Naive thymus-derived CD4-positive, alpha-beta T cell (primary cell): Measurements from ENCODE around the gene DIO1. TPM values are rescaled to one million over a fixed set of nuclear protein-coding genes. Genes with fewer than 3 reads are reported as not detected.

Source experiments
- ATAC-seq: fragments of 150-1000 bp; cut with Tn5 transposase; 2 replicates; pipeline ENCODE4 v1.10.0; 2021; ENCODE audit warnings: mild to moderate bottlenecking, moderate library complexity
- CTCF ChIA-PET: fragments of 350-600 bp; sonication (Branson Sonifier 250); formaldehyde crosslinking; loops from one replicate; lab custom pipeline; 2021; ENCODE audit warnings: antibody characterized with exemption; lab: Charles Lee
- POLR2A ChIA-PET: fragments of 350-600 bp; sonication (Branson Sonifier 250); formaldehyde crosslinking; loops from one replicate; lab custom pipeline; 2021; ENCODE audit warnings: antibody characterized with exemption, inconsistent platforms; lab: Charles Lee
- DNase-seq, 9 donors: peaks; one replicate each; pipeline versions ENCODE4 v3.0.0 to v3.0.0-alpha.2; 2020 to 2022; ENCODE audit warnings: mixed read lengths in 1 of 9
- H3K27ac ChIP-seq: one replicate; pipeline ENCODE4 v1.7.0; 2013; ENCODE audit warnings: mild to moderate bottlenecking, low read depth, low read length, moderate library complexity
- H3K27me3 ChIP-seq, 2 donors: one replicate each; pipeline ENCODE4 v1.7.0; 2013; ENCODE audit warnings: low read length in 2 of 2, mild to moderate bottlenecking in 2 of 2, moderate library complexity in 2 of 2; ENCODE audit not compliant: control insufficient read depth in 2 of 2, insufficient read depth in 2 of 2
- H3K36me3 ChIP-seq, 3 experiments: 1 replicate in 2 of 3; 2 replicates in 1 of 3; pipeline ENCODE4 v1.7.0; 2013; ENCODE audit warnings: low read length in 3 of 3, mild to moderate bottlenecking in 3 of 3, moderate library complexity in 1 of 3; ENCODE audit not compliant: insufficient read depth in 3 of 3, control insufficient read depth in 2 of 3
- H3K4me1 ChIP-seq, 2 donors: one replicate each; pipeline ENCODE4 v1.7.0; 2013; ENCODE audit warnings: low read length in 2 of 2, mild to moderate bottlenecking in 2 of 2, moderate library complexity in 1 of 2; ENCODE audit not compliant: control insufficient read depth in 2 of 2, insufficient read depth in 2 of 2
- H3K4me3 ChIP-seq: 2 replicates; pipeline ENCODE4 v1.7.0; 2013; ENCODE audit warnings: mild to moderate bottlenecking, low read length
- H3K9me3 ChIP-seq, 3 experiments: 1 replicate in 2 of 3; 2 replicates in 1 of 3; pipeline ENCODE4 v1.7.0; 2013; ENCODE audit warnings: low read length in 3 of 3; ENCODE audit not compliant: control insufficient read depth in 2 of 3
- H3K27ac Mint-ChIP-seq, 9 donors: one replicate each; pipeline ENCODE4 v1.8.0; 2020 to 2022; ENCODE audit warnings: mixed read lengths in 9 of 9, mild to moderate bottlenecking in 8 of 9, moderate library complexity in 5 of 9, inconsistent platforms in 2 of 9
- H3K27me3 Mint-ChIP-seq, 5 donors: one replicate each; pipeline ENCODE4 v1.8.0; 2021 to 2022; ENCODE audit warnings: mixed read lengths in 5 of 5, mild to moderate bottlenecking in 1 of 5
- H3K36me3 Mint-ChIP-seq, 5 donors: one replicate each; pipeline ENCODE4 v1.8.0; 2020 to 2022; ENCODE audit warnings: mixed read lengths in 5 of 5, mild to moderate bottlenecking in 3 of 5, inconsistent platforms in 1 of 5
- H3K4me1 Mint-ChIP-seq, 7 donors: one replicate each; pipeline ENCODE4 v1.8.0; 2020 to 2022; ENCODE audit warnings: mixed read lengths in 7 of 7, mild to moderate bottlenecking in 3 of 7, inconsistent platforms in 1 of 7
- H3K4me3 Mint-ChIP-seq, 10 donors: one replicate each; pipeline ENCODE4 v1.8.0; 2020 to 2022; ENCODE audit warnings: mild to moderate bottlenecking in 10 of 10, mixed read lengths in 10 of 10, moderate library complexity in 6 of 10, inconsistent platforms in 2 of 10
- H3K9me3 Mint-ChIP-seq, 11 donors: one replicate each; pipeline ENCODE4 v1.8.0; 2020 to 2022; ENCODE audit warnings: mixed read lengths in 11 of 11, mild to moderate bottlenecking in 4 of 11, inconsistent platforms in 1 of 11, moderate library complexity in 1 of 11
- intact Hi-C, 2 donors: fragments of 100-400 bp; cut with micrococcal nuclease; formaldehyde crosslinking; loops; one replicate each; pipeline ENCODE4 v1.15.1; 2023
- polyA plus RNA-seq, 2 donors: library from polyadenylated mRNA; unstranded; fragments of 300-500 nt; fragmentation: Illumina TruSeq; gene quantifications; one replicate each; pipeline ENCODE4 v1.2.3, GENCODE V29; 2021
- total RNA-seq, 6 experiments: library from RNA in 5 of 6; stranded (reverse) in 5 of 6; gene quantifications; 1 replicate in 5 of 6; 2 replicates in 1 of 6; pipeline ENCODE4 v1.2.3 and lab custom pipeline; 2021 to 2026

The DIO1 gene
- total and polyA plus RNA-seq, 7 experiments from 2014 or later, result not detected

DNA sequence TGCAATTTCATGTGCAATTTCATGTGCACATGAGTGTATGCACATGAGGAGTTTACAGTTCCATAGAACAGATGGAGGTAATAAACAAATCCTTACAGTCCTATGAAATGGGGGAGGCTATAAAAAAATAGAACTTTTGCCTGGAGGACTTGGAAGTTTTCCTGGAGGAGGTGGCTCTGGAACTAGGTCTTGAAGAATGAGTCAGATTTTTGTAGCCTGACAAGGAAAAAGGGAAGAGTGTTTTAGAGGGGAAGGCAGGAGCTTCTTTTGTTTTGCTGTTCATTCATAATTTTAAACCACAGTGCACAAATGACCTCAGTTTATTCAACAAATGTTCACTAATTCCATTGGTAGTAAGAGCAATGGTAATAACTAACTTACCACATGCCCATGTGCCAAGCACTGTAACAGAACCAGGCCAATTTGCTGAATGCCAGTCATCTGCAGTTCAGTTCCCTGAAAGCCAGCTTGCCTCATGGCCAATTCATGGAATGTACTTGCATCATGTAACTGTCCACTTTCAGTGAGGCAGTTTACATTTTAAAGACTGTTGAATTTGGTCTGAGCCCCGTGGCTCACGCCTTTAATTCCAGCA is 2.7 kb downstream of the DIO1 start:
- H3K27ac Mint-ChIP-seq, result no peak overlapping the region
- intact Hi-C loops, result no loop called here
- Histone ChIP-seq H3K4me3 (no peak overlapping the region), H3K27ac (no peak overlapping the region), H3K9me3 (no peaks in the 10 kb centered on the region), H3K36me3 (no peaks in the 10 kb centered on the region), H3K4me1 (no peaks in the 10 kb centered on the region), H3K27me3 (no peaks in the 10 kb centered on the region)
- H3K27me3 Mint-ChIP-seq, result peaks cover 2 to 14% (median 7%) of the 10 kb centered on the region in 5 donors
- ChIA-PET CTCF (no interaction called here), POLR2A (no interaction called here)
- ATAC-seq (no peak), DNase-seq (no peak)
- peaks cover 0 to 3% (median 0%) of the 10 kb centered on the region in 5 donors for H3K36me3 Mint-ChIP-seq
- H3K4me3 Mint-ChIP-seq, result no peak overlapping the region
- no peaks in the 10 kb centered on the region for H3K9me3 Mint-ChIP-seq
- H3K4me1 Mint-ChIP-seq, result peaks cover 0 to 11% (median 0%) of the 10 kb centered on the region in 7 donors

DNA sequence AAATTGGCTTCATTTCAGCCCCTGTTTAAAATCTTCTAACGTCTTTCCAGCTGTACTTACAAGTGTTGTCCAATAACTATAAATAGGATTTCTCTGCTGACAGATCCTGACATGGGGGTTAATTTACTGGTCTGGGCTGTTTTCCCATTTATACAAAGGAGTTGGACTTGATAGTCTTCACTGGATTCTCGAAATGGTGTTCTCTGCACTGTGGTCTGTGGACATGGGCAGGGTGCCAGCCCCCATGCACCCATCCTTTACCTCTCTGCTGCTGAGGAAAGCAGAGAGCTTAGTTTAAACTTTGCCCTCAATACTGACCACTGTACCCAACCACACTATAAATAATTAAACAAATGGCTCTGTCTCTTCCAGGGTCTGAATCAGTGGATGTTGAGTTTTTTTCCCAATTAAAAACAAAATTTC is 5.2 kb downstream of the DIO1 start:
- H3K27me3 Mint-ChIP-seq, result peaks cover 2 to 14% (median 7%) of the 10 kb centered on the region in 5 donors
- H3K9me3 Mint-ChIP-seq, result no peaks in the 10 kb centered on the region
- peaks cover 0 to 11% (median 0%) of the 10 kb centered on the region in 7 donors for H3K4me1 Mint-ChIP-seq
- DNase-seq (no peak), ATAC-seq (no peak)
- H3K27ac Mint-ChIP-seq, result no peak overlapping the region
- POLR2A ChIA-PET, result no interaction called here
- H3K36me3 Mint-ChIP-seq, result peaks cover 0 to 3% (median 0%) of the 10 kb centered on the region in 5 donors
- Histone ChIP-seq H3K36me3 (no peaks in the 10 kb centered on the region), H3K4me1 (no peaks in the 10 kb centered on the region), H3K27me3 (no peaks in the 10 kb centered on the region), H3K27ac (no peak overlapping the region), H3K4me3 (no peak overlapping the region), H3K9me3 (no peaks in the 10 kb centered on the region)
- intact Hi-C loops, result no loop called here
- H3K4me3 Mint-ChIP-seq, result no peak overlapping the region
- CTCF ChIA-PET, result interaction anchor here (0.5 kb wide), 1 partner anchor 282 kb away, joined by 3 read pairs; no protein-coding TSS in a partner anchor

DNA sequence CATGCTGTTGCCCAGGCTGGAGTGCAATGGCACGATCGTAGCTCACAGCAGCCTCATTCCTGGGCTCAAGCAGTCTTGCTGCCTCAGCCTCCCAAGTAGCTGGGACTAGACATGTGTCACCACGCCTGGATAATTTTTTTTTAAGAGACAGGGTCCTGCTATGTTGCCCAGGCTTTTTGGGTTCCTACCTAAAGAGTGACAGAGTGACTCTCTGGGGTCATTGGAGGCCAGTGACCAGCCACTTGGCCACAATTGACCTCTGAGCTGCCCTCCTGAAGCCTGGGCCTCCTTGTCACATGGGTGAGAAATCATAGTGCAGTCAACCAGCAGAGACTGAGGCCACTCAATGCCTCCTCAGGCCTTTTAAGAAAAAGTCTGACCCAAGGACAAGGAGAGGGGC is 5.7 kb downstream of the DIO1 start:
- no peak for ATAC-seq
- Histone ChIP-seq H3K27me3 (no peaks in the 10 kb centered on the region), H3K9me3 (no peaks in the 10 kb centered on the region), H3K36me3 (no peaks in the 10 kb centered on the region), H3K4me3 (no peak overlapping the region), H3K27ac (no peak overlapping the region), H3K4me1 (no peaks in the 10 kb centered on the region)
- ChIA-PET CTCF (no interaction called here), POLR2A (no interaction called here)
- Mint-ChIP-seq H3K27ac (no peak overlapping the region), H3K9me3 (no peaks in the 10 kb centered on the region), H3K4me3 (no peak overlapping the region), H3K27me3 (peaks cover 2 to 14% (median 7%) of the 10 kb centered on the region in 5 donors), H3K36me3 (peaks cover 0 to 3% (median 0%) of the 10 kb centered on the region in 5 donors), H3K4me1 (peaks cover 0 to 11% (median 0%) of the 10 kb centered on the region in 7 donors)
- intact Hi-C loops, result no loop called here
- DNase-seq, result no peak

DNA sequence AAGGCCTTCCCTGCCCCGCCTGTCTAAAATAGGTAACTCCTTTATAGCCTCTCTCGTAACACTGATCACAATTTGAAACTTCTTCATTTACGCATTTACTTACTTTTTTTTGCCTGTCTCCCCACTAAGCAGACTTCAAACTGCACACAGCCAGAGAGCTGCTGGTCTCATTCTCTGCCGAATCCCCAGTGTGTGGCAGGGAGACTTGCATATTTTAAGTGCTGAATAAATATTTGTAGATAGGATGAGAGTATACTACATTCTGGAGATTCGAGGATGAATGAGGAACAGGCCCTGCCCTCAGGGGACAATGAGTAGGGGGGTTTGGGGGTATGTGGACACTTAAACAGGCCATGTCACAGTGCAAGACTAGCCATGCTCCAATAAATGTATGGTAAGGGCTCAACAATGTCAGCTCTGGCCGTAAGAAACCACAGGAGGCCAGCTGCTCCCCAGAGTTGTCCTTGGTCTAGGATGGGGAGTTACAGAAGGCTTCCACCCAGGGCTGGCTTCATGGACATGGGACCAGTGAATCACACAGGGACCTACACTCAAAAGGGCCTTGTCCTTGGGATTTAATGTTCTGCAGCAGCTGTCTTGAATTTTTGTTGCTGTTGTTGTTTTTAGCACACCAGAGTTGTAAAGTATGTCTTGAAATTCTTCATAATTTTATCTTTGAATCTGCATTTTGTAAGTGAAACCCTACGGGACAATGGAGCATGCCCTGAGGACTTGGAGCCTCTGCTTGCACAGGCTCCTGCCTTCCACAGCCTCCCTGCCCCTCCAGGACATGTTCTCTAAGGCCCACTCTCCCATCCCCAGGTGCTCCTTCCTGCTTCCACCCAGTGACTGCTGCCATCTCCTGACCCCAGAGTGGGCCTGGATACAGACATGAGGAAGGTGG is 8.5 kb downstream of the DIO1 start:
- ATAC-seq (no peak), DNase-seq (no peak)
- intact Hi-C loops, result no loop called here
- no peaks in the 10 kb centered on the region for H3K4me1 ChIP-seq
- peaks cover 0 to 4% (median 0%) of the 10 kb centered on the region in 3 experiments for H3K36me3 ChIP-seq
- H3K4me1 Mint-ChIP-seq, result peaks cover 0 to 11% (median 0%) of the 10 kb centered on the region in 7 donors
- no peak overlapping the region for H3K27ac ChIP-seq
- no peaks in the 10 kb centered on the region for H3K36me3 Mint-ChIP-seq
- ChIA-PET CTCF (no interaction called here), POLR2A (interaction anchor here (1.6 kb wide), 1 partner anchor 13 kb away, joined by 7 read pairs; the partner anchor contains the start of gene YIPF1)
- H3K9me3 Mint-ChIP-seq, result no peaks in the 10 kb centered on the region
- no peaks in the 10 kb centered on the region for H3K27me3 ChIP-seq
- no peak overlapping the region for H3K4me3 Mint-ChIP-seq
- no peak overlapping the region for H3K27ac Mint-ChIP-seq
- H3K9me3 ChIP-seq, result no peaks in the 10 kb centered on the region
- no peak overlapping the region for H3K4me3 ChIP-seq
- H3K27me3 Mint-ChIP-seq, result no peaks in the 10 kb centered on the region

DNA sequence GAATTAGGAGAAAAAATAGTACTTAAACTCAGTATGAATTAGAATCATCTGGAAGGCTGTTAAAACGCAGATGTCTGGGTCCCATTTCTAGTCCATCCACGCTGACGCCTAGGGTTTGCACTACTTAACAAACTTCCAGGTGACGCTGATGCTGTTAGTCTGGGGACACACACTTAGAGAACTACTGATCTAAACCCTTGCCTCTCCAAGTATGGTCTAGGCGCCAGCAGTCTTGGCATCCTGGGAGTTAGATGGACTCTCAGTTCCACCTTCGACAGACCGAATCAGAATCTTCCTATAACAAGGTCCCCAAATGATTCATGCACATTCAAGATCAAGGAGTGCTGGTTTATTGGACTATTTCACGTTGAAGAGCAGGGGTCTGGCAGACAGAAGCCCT is 11.5 kb downstream of the DIO1 start:
- no peak overlapping the region for H3K4me3 ChIP-seq
- H3K9me3 ChIP-seq, result no peaks in the 10 kb centered on the region
- H3K9me3 Mint-ChIP-seq, result no peaks in the 10 kb centered on the region
- ChIA-PET CTCF (no interaction called here), POLR2A (no interaction called here)
- peaks cover 0 to 4% (median 0%) of the 10 kb centered on the region in 3 experiments for H3K36me3 ChIP-seq
- H3K27ac Mint-ChIP-seq, result no peak overlapping the region
- peaks cover 0 to 10% (median 0%) of the 10 kb centered on the region in 7 donors for H3K4me1 Mint-ChIP-seq
- ATAC-seq, result no peak
- DNase-seq, result no peak
- peaks cover 0 to 6% (median 0%) of the 10 kb centered on the region in 5 donors for H3K36me3 Mint-ChIP-seq
- H3K27ac ChIP-seq, result no peak overlapping the region
- no peaks in the 10 kb centered on the region for H3K4me1 ChIP-seq
- H3K27me3 Mint-ChIP-seq, result no peaks in the 10 kb centered on the region
- H3K4me3 Mint-ChIP-seq, result no peak overlapping the region
- intact Hi-C loops, result no loop called here
- no peaks in the 10 kb centered on the region for H3K27me3 ChIP-seq

DNA sequence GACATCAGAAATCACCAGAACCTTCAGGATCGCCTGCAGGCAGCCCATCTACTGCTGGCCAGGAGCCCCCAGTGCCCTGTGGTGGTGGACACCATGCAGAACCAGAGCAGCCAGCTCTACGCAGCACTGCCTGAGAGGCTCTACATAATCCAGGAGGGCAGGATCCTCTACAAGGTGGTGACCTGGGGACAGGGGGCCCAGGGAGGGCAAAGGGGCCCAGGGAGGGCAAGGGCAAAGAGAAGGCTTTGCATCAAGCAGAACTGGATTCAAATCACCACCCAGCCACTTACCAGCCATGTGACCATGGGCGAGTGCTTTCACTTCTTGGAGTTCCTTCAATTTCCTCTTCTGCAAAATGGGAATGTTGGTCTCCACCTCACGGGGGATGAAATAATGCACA is 12.1 kb downstream of the DIO1 start:
- no peaks in the 10 kb centered on the region for H3K27me3 ChIP-seq
- Mint-ChIP-seq H3K36me3 (peaks cover 0 to 6% (median 0%) of the 10 kb centered on the region in 5 donors), H3K4me3 (no peak overlapping the region), H3K27me3 (no peaks in the 10 kb centered on the region), H3K9me3 (no peaks in the 10 kb centered on the region), H3K27ac (no peak overlapping the region), H3K4me1 (peaks cover 0 to 4% (median 0%) of the 10 kb centered on the region in 7 donors)
- DNase-seq (no peak), ATAC-seq (no peak)
- peaks cover 0 to 4% (median 0%) of the 10 kb centered on the region in 3 experiments for H3K36me3 ChIP-seq
- no peaks in the 10 kb centered on the region for H3K4me1 ChIP-seq
- no peaks in the 10 kb centered on the region for H3K9me3 ChIP-seq
- H3K27ac ChIP-seq, result no peak overlapping the region
- H3K4me3 ChIP-seq, result no peak overlapping the region
- POLR2A ChIA-PET, result no interaction called here
- CTCF ChIA-PET, result no interaction called here
- intact Hi-C loops, result no loop called here
